Tibial nerve (tissue), 4 donors: ENCODE data around the gene CLMN.

Source experiments
- EP300 ChIP-seq, 2 donors: sonication (generic); formaldehyde crosslinking; IDR thresholded peaks; one replicate each; pipeline ENCODE4 v1.6.1; 2017; ENCODE audit warnings: antibody characterized with exemption in 2 of 2, mild to moderate bottlenecking in 1 of 2
- POLR2A ChIP-seq, 2 donors: fragments of 450-650 bp; IDR thresholded peaks; one replicate each; pipeline ENCODE4 v1.6.1; 2017; ENCODE audit warnings: antibody characterized with exemption in 2 of 2, mild to moderate bottlenecking in 2 of 2, moderate library complexity in 2 of 2
- TF ChIP-seq, protein P1 (sequence below), 5 experiments: fragments of 200-600 bp in 3 of 5; fragments of 450-650 bp in 2 of 5; sonication (generic) in 3 of 5; IDR thresholded peaks; one replicate each; pipeline ENCODE4 v1.5.1; 2016 to 2019; ENCODE audit warnings: antibody characterized with exemption in 5 of 5, mild to moderate bottlenecking in 3 of 5, moderate library complexity in 2 of 5

DNA sequence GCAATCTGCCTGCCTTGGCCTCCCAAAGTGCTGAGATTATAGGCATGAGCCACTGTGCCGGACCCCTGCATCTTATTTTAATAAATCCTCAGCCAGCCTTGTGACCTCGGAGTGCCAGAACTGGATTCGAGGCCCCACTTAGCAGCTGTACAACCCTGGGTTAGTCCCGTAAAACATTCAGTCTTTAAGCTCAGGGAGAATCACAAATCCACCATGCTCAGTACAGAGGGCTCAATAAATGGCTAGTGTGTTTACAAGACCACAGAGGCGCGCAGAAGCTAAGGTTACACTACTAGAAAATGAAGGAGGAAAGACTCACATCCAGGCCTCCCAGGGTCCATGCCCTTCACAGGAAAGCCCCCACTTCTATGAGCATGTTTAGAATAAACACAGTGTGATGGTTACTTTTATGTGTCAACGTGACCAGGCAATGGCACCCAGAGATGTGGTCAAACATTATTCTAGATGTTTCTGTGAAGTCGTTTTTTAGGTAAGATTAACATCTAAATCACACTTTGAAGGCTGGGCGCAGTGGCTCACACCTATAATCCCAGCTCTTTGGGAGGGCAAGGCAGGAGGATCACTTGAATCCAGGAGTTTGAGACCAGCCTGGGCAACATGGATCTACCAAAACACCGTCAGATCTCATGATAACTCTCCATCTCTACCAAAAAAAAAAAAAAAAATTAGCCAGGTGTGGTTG is 55.3 kb downstream of the CLMN start:
- TF ChIP-seq, protein P1, sequence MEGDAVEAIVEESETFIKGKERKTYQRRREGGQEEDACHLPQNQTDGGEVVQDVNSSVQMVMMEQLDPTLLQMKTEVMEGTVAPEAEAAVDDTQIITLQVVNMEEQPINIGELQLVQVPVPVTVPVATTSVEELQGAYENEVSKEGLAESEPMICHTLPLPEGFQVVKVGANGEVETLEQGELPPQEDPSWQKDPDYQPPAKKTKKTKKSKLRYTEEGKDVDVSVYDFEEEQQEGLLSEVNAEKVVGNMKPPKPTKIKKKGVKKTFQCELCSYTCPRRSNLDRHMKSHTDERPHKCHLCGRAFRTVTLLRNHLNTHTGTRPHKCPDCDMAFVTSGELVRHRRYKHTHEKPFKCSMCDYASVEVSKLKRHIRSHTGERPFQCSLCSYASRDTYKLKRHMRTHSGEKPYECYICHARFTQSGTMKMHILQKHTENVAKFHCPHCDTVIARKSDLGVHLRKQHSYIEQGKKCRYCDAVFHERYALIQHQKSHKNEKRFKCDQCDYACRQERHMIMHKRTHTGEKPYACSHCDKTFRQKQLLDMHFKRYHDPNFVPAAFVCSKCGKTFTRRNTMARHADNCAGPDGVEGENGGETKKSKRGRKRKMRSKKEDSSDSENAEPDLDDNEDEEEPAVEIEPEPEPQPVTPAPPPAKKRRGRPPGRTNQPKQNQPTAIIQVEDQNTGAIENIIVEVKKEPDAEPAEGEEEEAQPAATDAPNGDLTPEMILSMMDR (IDR thresholded peaks at IDR 0.05), result no peak
- TF ChIP-seq EP300 (IDR thresholded peaks at IDR 0.05) (no peak), POLR2A (IDR thresholded peaks at IDR 0.05) (no peak)
